ENCODE data around the gene C14orf93. TPM values are rescaled to one million over a fixed set of nuclear protein-coding genes. Genes with fewer than 3 reads are reported as not detected.
A peak's percentile ranks its signal among the peaks of the same experiment; 100 is the strongest.

Gene C14orf93
- total RNA-seq, result 12.4 and 15.9 TPM in 2 replicates

- Histone ChIP-seq H3K36me3 (ENCODE audit: insufficient read depth, low read length) (no peaks in the 10 kb centered on the region), H3K4me1 (ENCODE audit: insufficient read depth, low read length) (peaks cover 21% of the 10 kb centered on the region), H4K20me1 (ENCODE audit: insufficient read depth, low read length) (no peaks in the 10 kb centered on the region), H2AFZ (ENCODE audit: low read length) (peak within 1 kb of the TSS; percentile 95), H3K4me2 (ENCODE audit: insufficient read depth, low read length) (peak within 1 kb of the TSS; percentile 84), H3K79me2 (ENCODE audit: insufficient read depth, low read length) (no peaks in the 10 kb centered on the region), H3K27ac (ENCODE audit: low read depth, low read length) (peak within 1 kb of the TSS; percentile 64), H3K9me3 (ENCODE audit: low read depth, low read length) (no peaks in the 10 kb centered on the region), H3K4me3 (ENCODE audit: insufficient read depth, low read length) (peak within 1 kb of the TSS; percentile 76), H3K27me3 (ENCODE audit: insufficient read depth, low read length) (no peaks in the 10 kb centered on the region)
- DNase-seq (ENCODE audit: insufficient read length, low spot score, missing footprints), result peak; percentile 98
- TF ChIP-seq CTCF (IDR thresholded peaks at IDR 0.05; ENCODE audit: extremely low read depth, low read depth, low read length), result no peak
These were observed at the start of gene C14orf93 for GRCh38 chr14:23009939-23010726. TSS of gene C14orf93 (minus strand) at chr14:23010143. CDS start at chr14:22999023, 11,120 bp downstream.

- Histone ChIP-seq H3K79me2 (ENCODE audit: insufficient read depth, low read length) (peaks cover 13% of the 10 kb centered on the region), H3K4me1 (ENCODE audit: insufficient read depth, low read length) (peaks cover 29% of the 10 kb centered on the region), H3K27me3 (ENCODE audit: insufficient read depth, low read length) (no peaks in the 10 kb centered on the region), H3K4me3 (ENCODE audit: insufficient read depth, low read length) (no peak overlapping the region), H3K9me3 (ENCODE audit: low read depth, low read length) (no peaks in the 10 kb centered on the region), H3K4me2 (ENCODE audit: insufficient read depth, low read length) (no peak overlapping the region), H4K20me1 (ENCODE audit: insufficient read depth, low read length) (peaks cover 26% of the 10 kb centered on the region), H3K36me3 (ENCODE audit: insufficient read depth, low read length) (peaks cover 47% of the 10 kb centered on the region), H2AFZ (ENCODE audit: low read length) (no peak overlapping the region), H3K27ac (ENCODE audit: low read depth, low read length) (no peak overlapping the region)
- peak; percentile 82 for DNase-seq (ENCODE audit: insufficient read length, low spot score, missing footprints)
- TF ChIP-seq CTCF (IDR thresholded peaks at IDR 0.05; ENCODE audit: extremely low read depth, low read depth, low read length), result no peak
These were observed 48.9 kb upstream of the C14orf93 start for GRCh38 chr14:23058654-23059504.

- peak; percentile 99 for DNase-seq (ENCODE audit: insufficient read length, low spot score, missing footprints)
- H3K27ac ChIP-seq (ENCODE audit: low read depth, low read length), result peak overlapping the region; percentile 7
- H3K4me1 ChIP-seq (ENCODE audit: insufficient read depth, low read length), result peaks cover 29% of the 10 kb centered on the region
- H3K4me3 ChIP-seq (ENCODE audit: insufficient read depth, low read length), result peak overlapping the region; percentile 69
- H3K79me2 ChIP-seq (ENCODE audit: insufficient read depth, low read length), result peaks cover 11% of the 10 kb centered on the region
- H3K36me3 ChIP-seq (ENCODE audit: insufficient read depth, low read length), result peaks cover 38% of the 10 kb centered on the region
- peak; percentile 94 for TF ChIP-seq CTCF (IDR thresholded peaks at IDR 0.05; ENCODE audit: extremely low read depth, low read depth, low read length)
- no peak overlapping the region for H2AFZ ChIP-seq (ENCODE audit: low read length)
- H3K9me3 ChIP-seq (ENCODE audit: low read depth, low read length), result no peaks in the 10 kb centered on the region
- no peaks in the 10 kb centered on the region for H3K27me3 ChIP-seq (ENCODE audit: insufficient read depth, low read length)
- peak overlapping the region; percentile 93 for H3K4me2 ChIP-seq (ENCODE audit: insufficient read depth, low read length)
- peaks cover 26% of the 10 kb centered on the region for H4K20me1 ChIP-seq (ENCODE audit: insufficient read depth, low read length)
These were observed 48.1 kb upstream of the C14orf93 start for GRCh38 chr14:23057757-23058653.

Data from osteoblast (primary cell).